GM19238 (cell line): ENCODE results near the gene CLDN3.
"Not testable (repeated sequence)": the region's sequence is repeated elsewhere in the genome, so short reads cannot be mapped to it uniquely, and the experiment has no call there.

ENCODE experiments used
- DNase-seq: peaks from one replicate; pipeline ENCODE4 v3.0.0; 2011; ENCODE audit warnings: low spot score; ENCODE audit not compliant: insufficient read length

Gene CLDN3

GRCh38 chr7:73737491-73738219, 32.4 kb downstream of the CLDN3 start:
- DNase-seq: no peak

GRCh38 chr7:73736885-73737284, 33.2 kb downstream of the CLDN3 start:
- no peak for DNase-seq

GRCh38 chr7:73735528-73735905, 34.6 kb downstream of the CLDN3 start:
- no peak for DNase-seq

- no peak for DNase-seq
These were observed 35.2 kb downstream of the CLDN3 start for GRCh38 chr7:73734619-73735527.

GRCh38 chr7:73732397-73732796, 37.7 kb downstream of the CLDN3 start:
- no peak for DNase-seq

- no peak for DNase-seq
These were observed 39.6 kb downstream of the CLDN3 start for GRCh38 chr7:73730485-73730884.

- DNase-seq: no peak
These were observed 41.5 kb downstream of the CLDN3 start for GRCh38 chr7:73728551-73728950.

GRCh38 chr7:73727952-73728351, 42.1 kb downstream of the CLDN3 start:
- no peak for DNase-seq

- no peak for DNase-seq
These were observed 44.0 kb downstream of the CLDN3 start for GRCh38 chr7:73726083-73726466.

- no peak for DNase-seq
These were observed 46.3 kb downstream of the CLDN3 start for GRCh38 chr7:73723813-73724212.

- DNase-seq: no peak
These were observed 47.3 kb downstream of the CLDN3 start for GRCh38 chr7:73722785-73723184.

GRCh38 chr7:73722182-73722581, 47.9 kb downstream of the CLDN3 start:
- not testable (repeated sequence) for DNase-seq

GRCh38 chr7:73721377-73721817, 48.7 kb downstream of the CLDN3 start:
- no peak for DNase-seq

- not testable (repeated sequence) for DNase-seq
These were observed 49.6 kb downstream of the CLDN3 start for GRCh38 chr7:73720443-73720842.

GRCh38 chr7:73719806-73720169, 50.3 kb downstream of the CLDN3 start:
- DNase-seq: no peak
